Testis (tissue), 2 donors: ENCODE measurements around the gene TENM4.

Source experiments
- POLR2A ChIP-seq: fragments of 450-650 bp; IDR thresholded peaks from one replicate; pipeline ENCODE4 v1.6.1; 2017; ENCODE audit warnings: antibody characterized with exemption, mild to moderate bottlenecking, moderate library complexity
- TF ChIP-seq, protein P1 (sequence below), 3 experiments: fragments of 450-650 bp in 2 of 3; fragments of 200-600 bp in 1 of 3; sonication (generic) in 1 of 3; IDR thresholded peaks; one replicate each; pipeline ENCODE4 v1.5.1; 2016 to 2019; ENCODE audit warnings: antibody characterized with exemption in 3 of 3, mild to moderate bottlenecking in 2 of 3, moderate library complexity in 1 of 3

DNA sequence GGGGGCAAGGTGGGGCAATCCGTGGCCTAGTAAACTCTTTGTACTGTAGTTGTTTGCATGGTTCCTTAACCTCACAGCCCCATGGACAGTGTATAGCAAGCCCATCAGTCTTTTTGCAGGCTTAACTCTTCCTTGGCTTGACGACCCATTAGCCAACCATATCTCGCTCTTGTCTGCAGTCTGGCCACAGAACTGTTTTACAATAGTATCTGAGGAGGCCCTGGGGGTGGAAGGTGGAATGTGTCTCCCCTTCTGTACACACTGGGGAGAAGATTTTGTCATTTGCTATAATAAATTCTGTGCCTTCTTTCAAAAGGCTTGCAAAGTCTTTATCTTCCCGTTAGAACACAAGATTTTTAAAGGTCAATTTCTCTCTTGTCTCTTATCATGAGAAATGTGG lies 675.9 kb downstream of the TENM4 start:
- TF ChIP-seq POLR2A: no peak
- TF ChIP-seq, protein P1, sequence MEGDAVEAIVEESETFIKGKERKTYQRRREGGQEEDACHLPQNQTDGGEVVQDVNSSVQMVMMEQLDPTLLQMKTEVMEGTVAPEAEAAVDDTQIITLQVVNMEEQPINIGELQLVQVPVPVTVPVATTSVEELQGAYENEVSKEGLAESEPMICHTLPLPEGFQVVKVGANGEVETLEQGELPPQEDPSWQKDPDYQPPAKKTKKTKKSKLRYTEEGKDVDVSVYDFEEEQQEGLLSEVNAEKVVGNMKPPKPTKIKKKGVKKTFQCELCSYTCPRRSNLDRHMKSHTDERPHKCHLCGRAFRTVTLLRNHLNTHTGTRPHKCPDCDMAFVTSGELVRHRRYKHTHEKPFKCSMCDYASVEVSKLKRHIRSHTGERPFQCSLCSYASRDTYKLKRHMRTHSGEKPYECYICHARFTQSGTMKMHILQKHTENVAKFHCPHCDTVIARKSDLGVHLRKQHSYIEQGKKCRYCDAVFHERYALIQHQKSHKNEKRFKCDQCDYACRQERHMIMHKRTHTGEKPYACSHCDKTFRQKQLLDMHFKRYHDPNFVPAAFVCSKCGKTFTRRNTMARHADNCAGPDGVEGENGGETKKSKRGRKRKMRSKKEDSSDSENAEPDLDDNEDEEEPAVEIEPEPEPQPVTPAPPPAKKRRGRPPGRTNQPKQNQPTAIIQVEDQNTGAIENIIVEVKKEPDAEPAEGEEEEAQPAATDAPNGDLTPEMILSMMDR (IDR thresholded peaks at IDR 0.05): no peak
